K562 (cell line): Measurements from ENCODE around the gene FAM187B. TPM values are rescaled to one million over a fixed set of nuclear protein-coding genes. Genes with fewer than 3 reads are reported as not detected.
A peak's percentile ranks its signal among the peaks of the same experiment; 100 is the strongest.

Experiments
- ATAC-seq: fragments of 200-7000 bp; cut with Tn5 transposase; 3 replicates; pipeline ENCODE4 v1.9.1; 2020; ENCODE audit warnings: moderate library complexity
- BruUV-seq: library from RNA; stranded (reverse); fragments of 400-500 nt; replicated peaks from 2 replicates; lab custom pipeline; 2021; lab: Mats Ljungman, UMichigan
- CTCF ChIA-PET: fragments of 300-600 bp; formaldehyde crosslinking; extraction: SDS; loops from one replicate; lab custom pipeline; 2021; ENCODE audit warnings: low intra/inter-chr PET ratio; lab: Yijun Ruan, JAX
- POLR2A ChIA-PET: fragments of 300-600, 350-650 bp; sonication (Branson Sonifier 250); formaldehyde crosslinking; extraction: SDS; loops from one replicate; lab custom pipeline; 2021; ENCODE audit warnings: antibody characterized with exemption, inconsistent platforms; lab: Yijun Ruan, JAX
- DNase-seq, 4 experiments: peaks; one replicate each; pipeline versions ENCODE4 v3.0.0 to v3.0.0-alpha.2; 2011 to 2018; ENCODE audit warnings: low spot score in 3 of 4, mixed read lengths in 3 of 4; ENCODE audit errors: extremely low read depth in 1 of 4
- FAIRE-seq: peaks from 2 replicates; lab custom pipeline; 2011; peaks lifted over from hg19 to GRCh38; lab: Jason Lieb, UNC
- H2AFZ ChIP-seq: 2 replicates; pipeline ENCODE4 v1.6.0; 2011; ENCODE audit warnings: low read depth, low read length, control low read depth, inconsistent platforms
- H3K27ac ChIP-seq: fragments of 200-600 bp; 3 replicates; pipeline ENCODE4 v1.8.0; 2011; ENCODE audit warnings: low read depth, mild to moderate bottlenecking, control low read depth, inconsistent platforms, low read length, moderate library complexity, mixed read lengths; ENCODE audit errors: extremely low read depth
- H3K27me3 ChIP-seq, 2 experiments: fragments of 300-600 bp in 1 of 2; 2 replicates in 1 of 2; 3 replicates in 1 of 2; pipeline versions ENCODE4 v1.6.0 to v1.8.0; 2011; ENCODE audit warnings: inconsistent platforms in 2 of 2, low read length in 2 of 2, mild to moderate bottlenecking in 1 of 2, mixed read lengths in 1 of 2, moderate library complexity in 1 of 2; ENCODE audit not compliant: control insufficient read depth in 2 of 2, insufficient read depth in 2 of 2
- H3K36me3 ChIP-seq: fragments of 300-600 bp; 3 replicates; pipeline ENCODE4 v1.8.0; 2011; ENCODE audit warnings: mild to moderate bottlenecking, low read length, inconsistent platforms; ENCODE audit not compliant: control insufficient read depth, insufficient read depth
- H3K4me1 ChIP-seq, 2 experiments: fragments of 200-600 bp in 1 of 2; replicated peaks in 1 of 2; 2 replicates in 1 of 2; 3 replicates in 1 of 2; pipeline versions ENCODE4 v1.5.1 to v1.8.0; 2011; ENCODE audit warnings: inconsistent platforms in 2 of 2, low read length in 2 of 2, mild to moderate bottlenecking in 1 of 2, mixed read lengths in 1 of 2, moderate library complexity in 1 of 2; ENCODE audit not compliant: control insufficient read depth in 2 of 2, insufficient read depth in 2 of 2
- H3K4me2 ChIP-seq: 2 replicates; pipeline ENCODE4 v1.6.1; 2011; ENCODE audit warnings: low read length, control low read depth, inconsistent platforms, mixed read lengths; ENCODE audit not compliant: insufficient read depth
- H3K4me3 ChIP-seq: fragments of 200-600 bp; sonication (generic), shearing (Covaris generic); 2 replicates; pipeline ENCODE4 v1.5.1; 2016; ENCODE audit warnings: control low read depth, inconsistent platforms
- H3K79me2 ChIP-seq: fragments of 200-600 bp; 3 replicates; pipeline ENCODE4 v1.8.0; 2011; ENCODE audit warnings: low read length, inconsistent platforms; ENCODE audit not compliant: control insufficient read depth, insufficient read depth
- H3K9ac ChIP-seq, 2 experiments: 2 replicates each; pipeline versions ENCODE4 v1.6.0 to v1.6.1; 2011; ENCODE audit warnings: low read depth in 2 of 2, low read length in 2 of 2, control low read depth in 1 of 2, inconsistent platforms in 1 of 2, mild to moderate bottlenecking in 1 of 2, mixed read lengths in 1 of 2; ENCODE audit not compliant: insufficient read depth in 1 of 2
- H3K9me1 ChIP-seq: one replicate; pipeline ENCODE4 v1.6.0; 2011; ENCODE audit warnings: inconsistent platforms, mild to moderate bottlenecking, low read length, moderate library complexity; ENCODE audit not compliant: control insufficient read depth, insufficient read depth
- H3K9me3 ChIP-seq: replicated peaks from 2 replicates; pipeline ENCODE4 v1.5.1; 2011; ENCODE audit warnings: low read depth, low read length, inconsistent platforms; ENCODE audit not compliant: control insufficient read depth, insufficient read depth
- H4K20me1 ChIP-seq: replicated peaks from 2 replicates; pipeline ENCODE4 v1.6.1; 2011; ENCODE audit warnings: low read length, inconsistent platforms, mixed read lengths; ENCODE audit not compliant: control insufficient read depth, insufficient read depth
- NELFE ChIP-seq: IDR thresholded peaks from 2 replicates; pipeline ENCODE4 v1.6.1; 2011; ENCODE audit warnings: mild to moderate bottlenecking; ENCODE audit not compliant: insufficient read depth, insufficient read length
- RBFOX2 ChIP-seq: fragments of 200-400 bp; formaldehyde crosslinking; IDR thresholded peaks from 2 replicates; pipeline ENCODE4 v1.6.1; 2017; ENCODE audit warnings: low read depth, mild to moderate bottlenecking, low read length, moderate library complexity
- SRSF7 ChIP-seq: fragments of 200-400 bp; formaldehyde crosslinking; optimal IDR thresholded peaks from 2 replicates; pipeline ENCODE3; 2017; ENCODE audit warnings: mild to moderate bottlenecking, low read depth, low read length
- ZC3H4 ChIP-seq: sonication (generic); formaldehyde crosslinking; IDR thresholded peaks from 2 replicates; pipeline ENCODE4 v1.9.0; 2021; ENCODE audit warnings: missing genetic modification reagents, borderline replicate concordance
- WGBS: fragments of 100-300 bp; shearing (Covaris generic); methylation state at CpG from one replicate; pipeline ENCODE4 v1.1.6; 2016; ENCODE audit warnings: low coverage, mixed read lengths; ENCODE audit not compliant: insufficient coverage; ENCODE audit errors: missing lambda C conversion rate; 5-methylcytosine and 5-hydroxymethylcytosine counted together
- in situ Hi-C: fragments of 300-500 bp; cut with MboI; formaldehyde crosslinking; loops from 4 replicates; pipeline ENCODE4 v1.15.0; 2018; ENCODE audit warnings: inconsistent platforms, mixed read lengths
- intact Hi-C: fragments of 100-400 bp; cut with micrococcal nuclease; formaldehyde crosslinking; loops from 2 replicates; pipeline ENCODE4 v1.14.2; 2022
- polyA plus RNA-seq, 8 experiments: library from polyadenylated mRNA; depleted of rRNA in 4 of 8; stranded (reverse) in 5 of 8; unstranded in 3 of 8; fragments of >200 nt; fragmentation: Nextera tagmentation in 2 of 8; fragmentation: Illumina TruSeq in 1 of 8; extraction: Ambion mirVana in 2 of 8; extraction: Trizol in 1 of 8; gene quantifications; 2 replicates each; pipeline versions ENCODE4 v1.2.1 to v1.2.3, GENCODE V29; 2011 to 2014; ENCODE audit warnings: inconsistent platforms in 1 of 8, missing spikeins in 1 of 8
- total RNA-seq, 7 experiments: library from RNA; depleted of rRNA in 6 of 7; stranded (reverse); fragments of >200 nt in 6 of 7; fragmentation: Illumina TruSeq in 2 of 7; extraction: Trizol in 2 of 7; gene quantifications; 2 replicates each; pipeline versions ENCODE4 v1.2.1 to v1.2.3, GENCODE V29; 2011 to 2021; ENCODE audit warnings: low replicate concordance in 1 of 7

FAM187B gene
- total and polyA plus RNA-seq, 9 of the 15 experiments (the other 6 are each of a cell fraction or from before 2014, with no cell fraction given), result 0.04 to 0.09 TPM; not detected in 7

GRCh38 chr19:35270381-35270811 lies 41.9 kb upstream of the FAM187B start:
- no peak for FAIRE-seq
- Histone ChIP-seq H3K27ac (no peak overlapping the region), H4K20me1 (no peaks in the 10 kb centered on the region), H3K27me3 (no peaks in the 10 kb centered on the region), H3K36me3 (peaks cover 71% of the 10 kb centered on the region; the same call in 2 of the 3 replicates), H2AFZ (no peak overlapping the region), H3K4me2 (peak overlapping the region; percentile 76; the same call in 1 of the 2 replicates), H3K4me1 (peaks cover 15 to 42% of the 10 kb centered on the region in 2 experiments), H3K79me2 (peaks cover 23% of the 10 kb centered on the region), H3K9ac (peak overlapping the region in 1 of 2 experiments; percentile 79; a peak in 2 of 4 replicates), H3K4me3 (peak overlapping the region; percentile 56; the same call in 1 of the 2 replicates), H3K9me1 (no peaks in the 10 kb centered on the region), H3K9me3 (no peaks in the 10 kb centered on the region)
- no peak for ATAC-seq
- 96% methylated on average over 16 of the region's 16 CpGs for WGBS
- intact Hi-C loops (no loop called here), in situ Hi-C loops (loop anchor here (10.0 kb wide), 2 partner anchors 64 to 194 kb away; no protein-coding TSS in a partner anchor)
- CTCF ChIA-PET, result interaction anchor here (0.7 to 2.0 kb wide), 2 partner anchors 23 to 447 kb away, joined by 3 to 6 read pairs; partner anchors contain the start of gene KMT2B
- DNase-seq, result no peak
- POLR2A ChIA-PET, result interaction anchor here (0.6 to 1.2 kb wide), 2 partner anchors 48 to 68 kb away, joined by 4 to 6 read pairs; no protein-coding TSS in a partner anchor
- no TSS peak for BruUV-seq
- 0 out of 2 replicates have a peak, but pooled peaks have one; percentile 26 for TF ChIP-seq ZC3H4
- TF ChIP-seq SRSF7, result no peak
- TF ChIP-seq NELFE, result no peak
- peak; percentile 59; the same call in 1 of the 2 replicates for TF ChIP-seq RBFOX2
